ENCODE data around the gene MED16.

Gene MED16

DNA sequence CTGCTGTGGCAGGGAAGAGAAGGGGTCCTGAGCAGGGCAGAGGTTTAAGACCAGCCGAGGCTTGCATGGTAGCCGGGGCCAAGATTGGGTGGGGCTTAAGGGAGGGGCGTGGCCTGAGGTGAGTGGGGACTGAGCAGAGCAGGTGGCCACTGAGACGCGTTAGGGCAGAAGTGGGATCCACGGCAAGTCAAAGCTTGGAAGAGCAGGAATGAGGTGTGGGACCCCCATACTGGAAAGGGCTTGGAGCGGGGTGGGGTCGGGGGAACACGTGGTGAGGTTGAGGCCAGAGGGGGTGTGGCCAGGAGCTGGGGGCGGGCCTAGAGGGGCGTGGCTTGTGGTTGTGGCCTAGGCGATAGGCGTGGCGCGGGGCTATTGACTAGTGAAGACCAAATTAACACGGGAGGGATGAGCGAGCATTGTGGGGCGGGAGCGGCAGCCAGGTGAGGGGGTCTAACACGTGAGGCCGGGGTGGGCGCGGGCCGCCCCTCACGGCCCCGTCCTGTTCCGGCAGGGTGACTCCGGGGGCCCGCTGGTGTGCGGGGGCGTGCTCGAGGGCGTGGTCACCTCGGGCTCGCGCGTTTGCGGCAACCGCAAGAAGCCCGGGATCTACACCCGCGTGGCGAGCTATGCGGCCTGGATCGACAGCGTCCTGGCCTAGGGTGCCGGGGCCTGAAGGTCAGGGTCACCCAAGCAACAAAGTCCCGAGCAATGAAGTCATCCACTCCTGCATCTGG is 30.2 kb downstream of the MED16 start:
- no peak for TF ChIP-seq POLR2AphosphoS5 (IDR thresholded peaks at IDR 0.05; ENCODE audit: low read depth, low read length)
- TF ChIP-seq SIN3A (IDR thresholded peaks at IDR 0.05; ENCODE audit: borderline replicate concordance, insufficient read depth, low read length): no peak
- TF ChIP-seq, protein P1, sequence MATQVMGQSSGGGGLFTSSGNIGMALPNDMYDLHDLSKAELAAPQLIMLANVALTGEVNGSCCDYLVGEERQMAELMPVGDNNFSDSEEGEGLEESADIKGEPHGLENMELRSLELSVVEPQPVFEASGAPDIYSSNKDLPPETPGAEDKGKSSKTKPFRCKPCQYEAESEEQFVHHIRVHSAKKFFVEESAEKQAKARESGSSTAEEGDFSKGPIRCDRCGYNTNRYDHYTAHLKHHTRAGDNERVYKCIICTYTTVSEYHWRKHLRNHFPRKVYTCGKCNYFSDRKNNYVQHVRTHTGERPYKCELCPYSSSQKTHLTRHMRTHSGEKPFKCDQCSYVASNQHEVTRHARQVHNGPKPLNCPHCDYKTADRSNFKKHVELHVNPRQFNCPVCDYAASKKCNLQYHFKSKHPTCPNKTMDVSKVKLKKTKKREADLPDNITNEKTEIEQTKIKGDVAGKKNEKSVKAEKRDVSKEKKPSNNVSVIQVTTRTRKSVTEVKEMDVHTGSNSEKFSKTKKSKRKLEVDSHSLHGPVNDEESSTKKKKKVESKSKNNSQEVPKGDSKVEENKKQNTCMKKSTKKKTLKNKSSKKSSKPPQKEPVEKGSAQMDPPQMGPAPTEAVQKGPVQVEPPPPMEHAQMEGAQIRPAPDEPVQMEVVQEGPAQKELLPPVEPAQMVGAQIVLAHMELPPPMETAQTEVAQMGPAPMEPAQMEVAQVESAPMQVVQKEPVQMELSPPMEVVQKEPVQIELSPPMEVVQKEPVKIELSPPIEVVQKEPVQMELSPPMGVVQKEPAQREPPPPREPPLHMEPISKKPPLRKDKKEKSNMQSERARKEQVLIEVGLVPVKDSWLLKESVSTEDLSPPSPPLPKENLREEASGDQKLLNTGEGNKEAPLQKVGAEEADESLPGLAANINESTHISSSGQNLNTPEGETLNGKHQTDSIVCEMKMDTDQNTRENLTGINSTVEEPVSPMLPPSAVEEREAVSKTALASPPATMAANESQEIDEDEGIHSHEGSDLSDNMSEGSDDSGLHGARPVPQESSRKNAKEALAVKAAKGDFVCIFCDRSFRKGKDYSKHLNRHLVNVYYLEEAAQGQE (IDR thresholded peaks at IDR 0.05; ENCODE audit: insufficient read depth in 1 of 2, low read depth in 2 of 2, low read length in 2 of 2): no peak
- no peak for TF ChIP-seq FOXP2 (optimal IDR thresholded peaks at IDR 0.05; ENCODE audit: borderline replicate concordance, extremely low read depth, extremely low read length, insufficient read depth)

DNA sequence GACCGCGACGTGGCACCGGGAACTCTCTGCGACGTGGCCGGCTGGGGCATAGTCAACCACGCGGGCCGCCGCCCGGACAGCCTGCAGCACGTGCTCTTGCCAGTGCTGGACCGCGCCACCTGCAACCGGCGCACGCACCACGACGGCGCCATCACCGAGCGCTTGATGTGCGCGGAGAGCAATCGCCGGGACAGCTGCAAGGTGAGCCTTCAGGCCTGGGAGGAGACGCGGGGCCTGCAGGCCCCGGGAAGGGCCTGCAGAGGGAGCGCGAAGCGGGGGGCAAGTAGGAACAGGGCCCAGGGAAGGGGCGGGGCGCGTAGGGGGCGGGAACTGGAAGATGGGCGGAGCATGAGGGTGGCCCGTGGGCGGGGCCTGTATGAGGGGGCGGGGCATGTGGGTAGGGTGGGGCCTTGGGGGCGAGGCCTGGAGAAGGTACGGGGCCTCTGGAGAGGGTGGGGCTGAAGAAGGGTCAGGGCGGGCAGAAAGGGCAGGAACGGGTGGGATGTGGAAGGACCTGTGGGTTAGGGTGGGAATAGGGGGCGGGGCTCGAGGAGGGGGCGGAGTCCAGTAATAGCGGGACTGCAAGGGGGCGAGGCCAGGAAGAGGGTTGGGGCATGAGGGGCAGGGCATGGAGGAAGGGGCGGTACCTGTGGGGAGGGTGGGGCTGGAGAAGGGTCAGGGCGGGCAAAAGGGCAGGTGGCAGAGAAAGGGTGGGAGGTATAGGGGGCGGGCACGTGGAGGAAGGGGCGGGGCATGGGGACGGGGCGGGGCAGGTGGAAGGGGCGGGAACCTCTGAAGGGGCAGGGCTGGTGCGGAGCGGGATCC is 31.0 kb downstream of the MED16 start:
- no peak for TF ChIP-seq TAF1 (IDR thresholded peaks at IDR 0.05; ENCODE audit: borderline replicate concordance, insufficient read depth, low read length)
- no peak for TF ChIP-seq SIN3A (IDR thresholded peaks at IDR 0.05; ENCODE audit: borderline replicate concordance, insufficient read depth, low read length)
- TF ChIP-seq, protein P1 (IDR thresholded peaks at IDR 0.05; ENCODE audit: insufficient read depth in 1 of 2, low read depth in 2 of 2, low read length in 2 of 2): no peak
- no peak for TF ChIP-seq POLR2AphosphoS5 (IDR thresholded peaks at IDR 0.05; ENCODE audit: low read depth, low read length)
- no peak for TF ChIP-seq FOXP2 (optimal IDR thresholded peaks at IDR 0.05; ENCODE audit: borderline replicate concordance, extremely low read depth, extremely low read length, insufficient read depth)

DNA sequence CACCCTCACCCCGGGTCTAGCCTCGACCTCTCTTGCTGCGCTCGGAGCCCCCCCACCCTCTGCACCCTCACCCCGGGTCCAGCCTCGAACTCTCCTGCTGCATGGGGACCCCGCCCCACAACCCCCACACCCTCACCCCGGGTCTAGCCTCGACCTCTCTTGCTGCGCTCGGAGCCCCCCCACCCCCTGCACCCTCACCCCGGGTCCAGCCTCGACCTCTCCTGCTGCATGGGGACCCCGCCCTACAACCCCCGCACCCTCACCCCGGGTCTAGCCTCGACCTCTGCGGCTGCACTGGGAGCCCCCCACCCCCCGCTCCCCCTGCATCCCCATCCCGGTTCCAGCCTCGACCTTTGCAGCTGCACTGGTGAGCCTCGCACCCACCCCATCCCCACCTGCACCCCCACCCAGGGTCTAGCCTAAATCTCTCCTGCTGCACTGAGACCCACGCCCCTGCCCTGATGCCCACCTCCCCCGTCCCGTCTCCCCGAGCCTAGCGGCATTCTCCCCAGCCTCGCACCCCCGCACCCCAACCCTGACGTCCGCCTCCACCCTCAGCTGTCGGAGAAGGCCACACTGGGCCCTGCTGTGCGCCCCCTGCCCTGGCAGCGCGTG is 31.7 kb downstream of the MED16 start:
- TF ChIP-seq, protein P1 (IDR thresholded peaks at IDR 0.05; ENCODE audit: insufficient read depth in 1 of 2, low read depth in 2 of 2, low read length in 2 of 2): no peak
- TF ChIP-seq SIN3A (IDR thresholded peaks at IDR 0.05; ENCODE audit: borderline replicate concordance, insufficient read depth, low read length) (no peak), FOXP2 (optimal IDR thresholded peaks at IDR 0.05; ENCODE audit: borderline replicate concordance, extremely low read depth, extremely low read length, insufficient read depth) (no peak), TAF1 (IDR thresholded peaks at IDR 0.05; ENCODE audit: borderline replicate concordance, insufficient read depth, low read length) (no peak), POLR2AphosphoS5 (IDR thresholded peaks at IDR 0.05; ENCODE audit: low read depth, low read length) (no peak)

DNA sequence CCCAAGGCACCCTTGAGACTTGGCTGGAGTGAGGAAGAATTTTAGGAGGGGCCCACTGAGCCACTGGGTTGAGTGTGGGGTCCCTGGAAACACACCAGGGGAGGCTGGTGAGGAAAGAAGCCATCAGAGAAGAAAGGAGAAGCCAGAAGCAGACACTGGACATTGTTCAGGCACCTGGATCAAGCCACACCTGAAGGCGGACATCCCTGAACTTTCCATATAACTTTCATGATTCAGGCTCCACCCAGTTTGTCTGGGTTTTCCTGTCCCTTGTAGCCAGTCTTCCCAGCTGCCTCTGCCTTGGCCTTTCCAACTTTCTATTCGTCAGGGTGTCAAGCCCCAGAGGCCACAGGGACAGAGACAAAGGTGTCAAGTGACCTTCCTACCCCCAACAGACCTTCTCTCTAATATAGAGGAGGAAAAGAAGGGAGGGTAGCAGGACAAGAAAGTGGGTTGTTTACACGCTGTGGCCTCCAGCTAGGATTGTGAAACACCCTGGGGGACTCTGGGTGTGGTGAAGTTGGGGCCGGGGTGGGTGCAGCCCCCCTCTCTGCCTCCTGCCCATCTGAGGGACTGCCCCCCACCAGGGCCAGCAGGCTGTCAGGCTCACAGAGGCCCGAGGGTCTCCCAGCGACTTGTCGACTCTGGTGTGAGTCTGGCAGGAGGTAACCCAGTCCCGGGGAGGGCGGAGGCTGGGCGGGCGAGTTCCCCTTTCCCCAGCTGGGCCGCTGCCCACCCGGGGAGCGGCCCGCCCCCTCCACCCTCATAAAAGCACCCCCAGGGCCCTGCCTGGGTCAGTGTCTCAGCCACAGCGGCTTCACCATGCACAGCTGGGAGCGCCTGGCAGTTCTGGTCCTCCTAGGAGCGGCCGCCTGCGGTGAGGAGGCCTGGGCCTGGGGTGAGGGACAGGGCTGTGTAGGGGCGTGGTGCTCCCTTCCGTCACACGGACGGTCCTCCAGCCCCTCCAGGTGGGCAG is 33.8 kb downstream of the MED16 start, which contains the start of gene CFD:
Gene CFD (plus strand): TSS at position 797 of the 976 bp plus-strand sequence. CDS start 26 bp downstream, at position 823.
- TF ChIP-seq FOXP2 (optimal IDR thresholded peaks at IDR 0.05; ENCODE audit: borderline replicate concordance, extremely low read depth, extremely low read length, insufficient read depth): no peak
- no peak for TF ChIP-seq POLR2AphosphoS5 (IDR thresholded peaks at IDR 0.05; ENCODE audit: low read depth, low read length)
- TF ChIP-seq SIN3A (IDR thresholded peaks at IDR 0.05; ENCODE audit: borderline replicate concordance, insufficient read depth, low read length): no peak

All from PFSK-1 (cell line).